ENCODE data around the gene POLRMT.
"Not testable (repeated sequence)": the region's sequence is repeated elsewhere in the genome, so short reads cannot be mapped to it uniquely, and the experiment has no call there.

POLRMT gene

DNA sequence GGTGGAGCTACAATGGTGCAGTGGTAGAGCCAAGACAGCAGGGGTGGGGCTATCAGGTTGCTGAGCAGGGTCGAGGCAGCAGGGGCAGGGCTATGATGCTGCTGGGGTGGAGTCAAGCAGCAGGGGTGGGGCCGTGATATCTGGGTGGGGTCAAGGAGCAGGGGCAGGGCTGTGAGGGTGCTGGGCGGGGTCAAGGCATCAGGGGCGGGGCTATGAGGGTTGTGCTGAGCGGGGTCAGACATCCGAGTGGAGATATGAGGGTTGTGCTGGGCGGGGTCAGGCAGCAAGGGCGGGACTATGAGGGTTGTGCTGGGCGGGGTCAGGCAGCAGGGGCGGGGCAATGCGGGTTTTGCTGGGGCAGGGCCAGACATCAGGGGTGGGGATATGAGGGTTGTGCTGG, 29.0 kb downstream of the POLRMT start:
- TF ChIP-seq POLR2AphosphoS5 (IDR thresholded peaks at IDR 0.05; ENCODE audit: low read depth, low read length) (no peak), SPI1 (IDR thresholded peaks at IDR 0.05; ENCODE audit: low read depth, low read length) (no peak), POU2F2 (IDR thresholded peaks at IDR 0.05; ENCODE audit: low read depth, low read length) (no peak), TAF1 (IDR thresholded peaks at IDR 0.05; ENCODE audit: low read depth, low read length) (no peak), POLR2A (IDR thresholded peaks at IDR 0.05; ENCODE audit: low read depth, low read length) (no peak), PAX5 (IDR thresholded peaks at IDR 0.05; ENCODE audit: insufficient read depth, low read length, severe bottlenecking) (no peak)
- DNase-seq (ENCODE audit: insufficient read length, low spot score) (peak; percentile 66), FAIRE-seq (peak; percentile 81)

DNA sequence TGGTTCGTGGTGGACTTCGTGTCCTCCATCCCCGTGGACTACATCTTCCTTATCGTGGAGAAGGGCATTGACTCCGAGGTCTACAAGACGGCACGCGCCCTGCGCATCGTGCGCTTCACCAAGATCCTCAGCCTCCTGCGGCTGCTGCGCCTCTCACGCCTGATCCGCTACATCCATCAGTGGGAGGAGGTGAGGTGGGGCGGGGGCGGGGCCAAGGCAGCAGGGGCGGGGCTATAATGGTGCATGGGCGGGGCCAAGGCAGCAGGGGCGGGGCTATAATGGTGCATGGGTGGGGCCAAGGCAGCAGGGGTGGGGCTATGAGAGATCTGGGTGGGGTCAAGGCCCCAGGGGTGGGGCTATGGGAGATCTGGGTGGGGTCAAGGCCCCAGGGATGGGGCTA, 29.6 kb downstream of the POLRMT start:
- FAIRE-seq = peak; percentile 38
- DNase-seq (ENCODE audit: insufficient read length, low spot score) = not testable (repeated sequence)

DNA sequence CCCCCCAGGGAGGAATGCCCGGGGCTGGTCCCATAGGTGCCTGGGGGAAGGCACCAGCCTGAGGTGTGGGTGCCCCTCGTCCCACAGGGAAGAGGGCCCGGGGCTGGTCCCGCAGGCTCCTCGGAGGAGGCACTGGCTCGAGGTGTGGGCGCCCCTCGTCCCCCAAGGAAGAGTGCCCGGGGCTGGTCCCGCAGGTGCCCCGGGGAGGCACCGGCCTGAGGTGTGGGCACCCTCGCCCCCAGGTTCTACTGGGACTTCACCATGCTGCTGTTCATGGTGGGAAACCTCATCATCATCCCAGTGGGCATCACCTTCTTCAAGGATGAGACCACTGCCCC, 30.1 kb downstream of the POLRMT start:
- DNase-seq (ENCODE audit: insufficient read length, low spot score) = not testable (repeated sequence)

DNA sequence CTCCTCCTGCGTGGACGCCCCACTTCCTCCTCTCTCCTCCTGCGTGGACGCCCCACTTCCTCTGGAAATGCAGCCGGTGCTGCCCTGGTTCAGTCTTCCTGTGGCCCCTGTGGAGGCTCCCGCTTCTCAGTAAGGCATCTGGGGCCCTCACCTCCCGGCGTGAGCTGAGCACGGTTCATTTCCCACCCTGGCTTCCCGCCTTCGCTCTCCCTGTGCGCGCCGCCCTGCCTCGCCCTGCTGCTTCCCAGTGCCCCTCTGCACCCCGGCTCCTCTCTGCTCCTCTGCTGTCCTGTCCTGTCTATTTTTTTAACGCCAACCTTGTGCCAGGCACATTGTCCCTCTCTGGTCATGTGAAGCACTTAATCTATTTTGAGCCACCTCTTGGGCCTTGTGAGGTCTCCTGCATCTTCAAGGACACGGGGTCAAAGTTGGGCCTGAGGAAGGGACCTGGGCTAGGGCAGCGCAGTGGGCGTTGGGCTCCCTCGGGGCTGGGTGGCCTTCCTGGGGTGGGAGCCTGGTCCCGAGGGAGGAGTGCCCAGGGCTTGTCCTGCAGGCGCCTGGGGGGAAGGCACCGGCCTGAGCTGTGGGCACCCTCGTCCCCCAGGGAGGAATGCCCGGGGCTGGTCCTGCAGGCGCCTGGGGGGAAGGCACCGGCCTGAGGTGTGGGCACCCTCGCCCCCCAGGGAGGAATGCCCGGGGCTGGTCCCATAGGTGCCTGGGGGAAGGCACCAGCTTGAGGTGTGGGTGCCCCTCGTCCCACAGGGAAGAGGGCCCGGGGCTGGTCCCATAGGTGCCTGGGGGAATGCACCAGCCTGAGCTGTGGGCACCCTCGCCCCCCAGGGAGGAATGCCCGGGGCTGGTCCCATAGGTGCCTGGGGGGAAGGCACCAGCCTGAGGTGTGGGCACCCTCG, 30.7 kb downstream of the POLRMT start:
- no peak for TF ChIP-seq SPI1 (IDR thresholded peaks at IDR 0.05; ENCODE audit: low read depth, low read length)
- TF ChIP-seq PAX5 (IDR thresholded peaks at IDR 0.05; ENCODE audit: insufficient read depth, low read length, severe bottlenecking) = no peak
- TF ChIP-seq POU2F2 (IDR thresholded peaks at IDR 0.05; ENCODE audit: low read depth, low read length) = no peak
- TF ChIP-seq TAF1 (IDR thresholded peaks at IDR 0.05; ENCODE audit: low read depth, low read length) = no peak
- TF ChIP-seq POLR2A (IDR thresholded peaks at IDR 0.05; ENCODE audit: low read depth, low read length) = no peak
- TF ChIP-seq POLR2AphosphoS5 (IDR thresholded peaks at IDR 0.05; ENCODE audit: low read depth, low read length) = no peak
- FAIRE-seq (no peak), DNase-seq (ENCODE audit: insufficient read length, low spot score) (no peak)

More for the DNA sequence above, 30.1 kb downstream of the POLRMT start:
- not testable (repeated sequence) for FAIRE-seq

DNA sequence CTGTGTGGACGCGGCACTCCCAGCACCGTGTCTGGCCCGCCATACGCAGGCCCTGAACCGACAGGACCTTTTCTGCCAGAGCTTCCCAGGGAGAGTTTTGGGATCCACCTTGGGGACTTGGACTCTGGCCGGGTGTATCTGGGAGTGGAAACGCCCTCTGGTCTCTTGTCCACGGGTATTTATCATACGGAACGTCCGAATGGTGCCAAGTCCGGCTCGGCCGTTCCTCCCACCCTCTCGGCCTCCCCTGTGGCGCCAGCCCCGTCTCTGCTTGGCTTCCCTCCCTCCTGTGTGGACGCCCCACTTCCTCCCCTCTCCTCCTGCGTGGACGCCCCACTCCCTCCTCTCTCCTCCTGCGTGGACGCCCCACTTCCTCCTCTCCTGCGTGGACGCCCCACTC, 31.5 kb downstream of the POLRMT start:
- no peak for FAIRE-seq
- no peak for TF ChIP-seq TAF1 (IDR thresholded peaks at IDR 0.05; ENCODE audit: low read depth, low read length)
- no peak for DNase-seq (ENCODE audit: insufficient read length, low spot score)

DNA sequence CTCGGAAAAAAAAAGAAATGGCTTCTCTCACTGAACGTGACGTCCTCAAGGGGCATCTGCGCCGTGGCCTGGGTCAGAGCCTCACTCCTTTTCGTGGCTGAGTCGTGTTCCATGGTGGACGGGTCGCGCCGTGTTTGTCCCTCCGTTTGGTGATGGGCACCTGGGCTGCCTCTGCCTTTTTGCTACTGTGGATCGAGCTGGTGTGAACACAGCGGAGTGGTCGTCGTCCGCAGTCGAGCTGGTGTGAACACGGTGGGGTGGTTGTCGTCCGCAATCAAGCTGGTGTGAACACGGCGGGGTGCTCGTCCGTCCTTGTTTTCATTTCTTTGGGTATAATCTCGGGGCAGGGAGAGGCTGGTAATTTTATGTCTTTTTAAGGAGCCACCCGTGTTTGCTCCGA, 32.0 kb downstream of the POLRMT start:
- no peak for TF ChIP-seq POLR2A (IDR thresholded peaks at IDR 0.05; ENCODE audit: low read depth, low read length)
- no peak for TF ChIP-seq POU2F2 (IDR thresholded peaks at IDR 0.05; ENCODE audit: low read depth, low read length)
- TF ChIP-seq PAX5 (IDR thresholded peaks at IDR 0.05; ENCODE audit: insufficient read depth, low read length, severe bottlenecking) = no peak
- no peak for TF ChIP-seq SPI1 (IDR thresholded peaks at IDR 0.05; ENCODE audit: low read depth, low read length)
- TF ChIP-seq TAF1 (IDR thresholded peaks at IDR 0.05; ENCODE audit: low read depth, low read length) = no peak
- TF ChIP-seq POLR2AphosphoS5 (IDR thresholded peaks at IDR 0.05; ENCODE audit: low read depth, low read length) = no peak
- DNase-seq (ENCODE audit: insufficient read length, low spot score) (no peak), FAIRE-seq (no peak)

DNA sequence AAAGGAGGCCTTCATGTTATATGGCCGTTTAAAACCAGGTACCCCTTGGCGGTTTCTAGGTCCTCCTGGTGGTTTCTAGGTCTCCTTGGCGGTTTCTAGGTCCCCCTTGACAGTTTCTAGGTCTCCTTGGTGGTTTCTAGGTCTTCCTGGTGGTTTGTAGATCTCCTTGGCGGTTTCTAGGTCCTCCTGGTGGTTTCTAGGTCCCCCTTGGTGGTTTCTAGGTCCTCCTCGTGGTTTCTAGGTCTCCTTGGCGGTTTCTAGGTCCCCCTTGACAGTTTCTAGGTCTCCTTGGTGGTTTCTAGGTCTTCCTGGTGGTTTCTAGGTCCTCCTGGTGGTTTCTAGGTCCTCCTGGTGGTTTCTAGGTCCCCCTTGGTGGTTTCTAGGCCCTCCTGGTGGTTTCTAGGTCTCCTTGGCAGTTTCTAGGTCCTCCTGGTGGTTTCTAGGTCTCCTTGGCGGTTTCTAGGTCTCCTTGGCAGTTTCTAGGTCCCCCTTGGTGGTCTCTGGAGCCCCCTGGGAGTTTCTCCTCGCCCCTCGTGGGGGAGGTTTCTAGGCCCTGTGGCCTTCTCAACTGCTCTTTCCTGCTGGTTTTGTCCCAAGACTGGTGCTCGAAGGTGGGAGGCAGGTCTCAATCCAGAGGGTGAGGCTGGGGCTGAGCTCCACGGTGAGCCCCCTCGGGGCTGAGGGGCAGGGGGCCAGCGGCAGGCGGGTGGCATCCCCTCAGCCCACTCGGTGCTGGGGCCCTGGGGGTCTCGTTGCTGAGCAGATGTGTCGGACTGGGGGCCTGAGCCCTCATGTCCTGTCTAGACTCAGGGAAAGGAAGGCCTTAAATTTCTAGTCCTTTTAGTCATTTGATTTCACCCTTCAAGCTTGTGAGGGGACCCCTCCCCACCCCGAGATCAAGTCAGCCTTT, 35.7 kb downstream of the POLRMT start:
- DNase-seq (ENCODE audit: insufficient read length, low spot score) = no peak
- no peak for FAIRE-seq
- TF ChIP-seq TAF1 (IDR thresholded peaks at IDR 0.05; ENCODE audit: low read depth, low read length) (no peak), POU2F2 (IDR thresholded peaks at IDR 0.05; ENCODE audit: low read depth, low read length) (no peak), POLR2AphosphoS5 (IDR thresholded peaks at IDR 0.05; ENCODE audit: low read depth, low read length) (no peak), PAX5 (IDR thresholded peaks at IDR 0.05; ENCODE audit: insufficient read depth, low read length, severe bottlenecking) (no peak), SPI1 (IDR thresholded peaks at IDR 0.05; ENCODE audit: low read depth, low read length) (no peak), POLR2A (IDR thresholded peaks at IDR 0.05; ENCODE audit: low read depth, low read length) (no peak)

DNA sequence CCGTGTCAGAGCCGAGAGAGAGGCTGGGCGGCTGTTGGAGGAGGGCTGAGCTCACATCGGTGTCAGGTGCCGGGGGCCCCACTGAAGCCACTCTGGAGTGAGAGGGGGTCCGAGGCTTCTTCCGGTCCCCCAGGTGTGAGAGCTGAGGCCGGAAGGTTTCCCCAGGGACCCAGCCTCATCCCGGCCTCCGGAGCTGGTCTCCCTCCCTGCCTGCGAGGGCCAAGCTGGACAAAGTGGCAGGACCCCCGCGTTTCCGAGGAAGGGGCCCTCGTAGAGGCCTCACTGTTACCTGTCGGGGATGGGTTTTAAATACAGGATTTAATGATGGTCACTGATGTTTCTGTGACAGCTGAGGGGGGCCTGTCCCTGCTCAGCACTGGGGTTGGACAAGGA, 37.1 kb downstream of the POLRMT start:
- no peak for FAIRE-seq
- TF ChIP-seq SPI1 (IDR thresholded peaks at IDR 0.05; ENCODE audit: low read depth, low read length) = no peak
- TF ChIP-seq POLR2A (IDR thresholded peaks at IDR 0.05; ENCODE audit: low read depth, low read length) = no peak
- no peak for TF ChIP-seq TAF1 (IDR thresholded peaks at IDR 0.05; ENCODE audit: low read depth, low read length)
- no peak for TF ChIP-seq PAX5 (IDR thresholded peaks at IDR 0.05; ENCODE audit: insufficient read depth, low read length, severe bottlenecking)
- no peak for TF ChIP-seq POU2F2 (IDR thresholded peaks at IDR 0.05; ENCODE audit: low read depth, low read length)
- TF ChIP-seq POLR2AphosphoS5 (IDR thresholded peaks at IDR 0.05; ENCODE audit: low read depth, low read length) = no peak
- no peak for DNase-seq (ENCODE audit: insufficient read length, low spot score)

DNA sequence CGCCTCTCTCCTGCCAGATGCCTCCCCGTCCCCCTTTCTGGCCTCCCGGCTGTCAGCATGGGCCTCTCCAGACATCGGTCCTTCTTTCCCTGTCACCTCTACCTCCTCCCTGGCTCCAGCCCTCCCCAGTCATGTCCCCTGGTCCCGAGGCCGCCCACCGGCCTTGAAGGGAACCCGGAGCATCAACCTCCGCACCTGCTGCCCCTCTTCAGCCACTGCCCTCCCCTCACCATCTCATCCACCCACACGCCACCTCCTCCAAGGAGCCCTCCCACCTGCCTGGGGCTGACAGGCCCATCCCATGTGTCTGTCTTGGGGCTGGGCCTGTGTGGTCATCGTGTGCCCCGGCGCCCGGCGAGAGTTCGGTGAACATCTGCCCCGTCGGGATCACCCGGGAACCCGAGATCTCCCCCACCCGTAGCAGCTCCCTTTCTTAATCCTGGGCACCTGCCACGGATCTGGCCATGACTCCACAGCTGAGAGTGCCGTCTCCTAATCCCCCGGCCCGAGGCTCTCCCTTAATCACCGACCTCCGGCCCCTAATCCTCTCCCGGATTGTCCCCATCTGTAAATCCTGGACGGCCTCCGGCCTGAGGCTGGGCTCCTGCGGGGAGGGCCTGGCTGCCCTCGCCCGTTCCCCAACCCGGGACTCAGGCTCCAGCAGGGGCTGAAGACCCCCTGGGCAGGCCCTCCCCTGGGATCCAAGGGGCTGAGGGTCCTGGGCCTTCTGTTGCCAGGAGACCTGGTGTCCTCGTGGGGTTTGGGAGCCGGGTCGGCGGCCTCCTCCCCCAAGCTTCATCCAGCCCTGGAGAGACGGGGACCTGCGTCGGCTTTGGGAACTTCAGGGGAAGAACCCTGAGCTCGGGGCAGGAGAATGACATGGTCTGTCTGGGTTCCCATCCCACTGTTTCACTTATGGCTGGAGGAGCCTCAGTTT, 37.7 kb downstream of the POLRMT start:
- FAIRE-seq (no peak), DNase-seq (ENCODE audit: insufficient read length, low spot score) (no peak)
- TF ChIP-seq POU2F2 (IDR thresholded peaks at IDR 0.05; ENCODE audit: low read depth, low read length) = no peak
- TF ChIP-seq SPI1 (IDR thresholded peaks at IDR 0.05; ENCODE audit: low read depth, low read length) = no peak
- no peak for TF ChIP-seq POLR2A (IDR thresholded peaks at IDR 0.05; ENCODE audit: low read depth, low read length)
- no peak for TF ChIP-seq TAF1 (IDR thresholded peaks at IDR 0.05; ENCODE audit: low read depth, low read length)
- TF ChIP-seq PAX5 (IDR thresholded peaks at IDR 0.05; ENCODE audit: insufficient read depth, low read length, severe bottlenecking) = no peak
- no peak for TF ChIP-seq POLR2AphosphoS5 (IDR thresholded peaks at IDR 0.05; ENCODE audit: low read depth, low read length)
